Measurements from ENCODE around the gene RAB3B.

Gene RAB3B

GRCh38 chr1:51926171-51926812 is 64.2 kb downstream of the RAB3B start:
- no peak for TF ChIP-seq GATA2 (IDR thresholded peaks at IDR 0.05; ENCODE audit: low read depth, low read length)
- no peak for TF ChIP-seq GATA3 (IDR thresholded peaks at IDR 0.05; ENCODE audit: low read depth, low read length)

GRCh38 chr1:51924455-51924854 is 66.0 kb downstream of the RAB3B start:
- TF ChIP-seq GATA2 (IDR thresholded peaks at IDR 0.05; ENCODE audit: low read depth, low read length), result no peak
- no peak for TF ChIP-seq GATA3 (IDR thresholded peaks at IDR 0.05; ENCODE audit: low read depth, low read length)

- no peak for TF ChIP-seq GATA3 (IDR thresholded peaks at IDR 0.05; ENCODE audit: low read depth, low read length)
- TF ChIP-seq GATA2 (IDR thresholded peaks at IDR 0.05; ENCODE audit: low read depth, low read length), result no peak
Observed at GRCh38 chr1:51922040-51922439, 68.5 kb downstream of the RAB3B start.

GRCh38 chr1:51920130-51920529 is 70.4 kb downstream of the RAB3B start:
- TF ChIP-seq GATA3 (IDR thresholded peaks at IDR 0.05; ENCODE audit: low read depth, low read length) (no peak), GATA2 (IDR thresholded peaks at IDR 0.05; ENCODE audit: low read depth, low read length) (no peak)

GRCh38 chr1:51919684-51920083 is 70.8 kb downstream of the RAB3B start:
- TF ChIP-seq GATA3 (IDR thresholded peaks at IDR 0.05; ENCODE audit: low read depth, low read length), result no peak
- TF ChIP-seq GATA2 (IDR thresholded peaks at IDR 0.05; ENCODE audit: low read depth, low read length), result no peak

GRCh38 chr1:51916587-51917405 is 73.7 kb downstream of the RAB3B start:
- TF ChIP-seq GATA2 (IDR thresholded peaks at IDR 0.05; ENCODE audit: low read depth, low read length), result peak; percentile 91
- peak; percentile 55; the same call in 1 of the 2 replicates for TF ChIP-seq GATA3 (IDR thresholded peaks at IDR 0.05; ENCODE audit: low read depth, low read length)

GRCh38 chr1:51915951-51916350 is 74.5 kb downstream of the RAB3B start:
- no peak for TF ChIP-seq GATA2 (IDR thresholded peaks at IDR 0.05; ENCODE audit: low read depth, low read length)
- no peak for TF ChIP-seq GATA3 (IDR thresholded peaks at IDR 0.05; ENCODE audit: low read depth, low read length)

- TF ChIP-seq GATA2 (IDR thresholded peaks at IDR 0.05; ENCODE audit: low read depth, low read length) (no peak), GATA3 (IDR thresholded peaks at IDR 0.05; ENCODE audit: low read depth, low read length) (no peak)
Observed at GRCh38 chr1:51912881-51913280, 77.6 kb downstream of the RAB3B start.

GRCh38 chr1:51910221-51911000 is 80.1 kb downstream of the RAB3B start:
- no peak for TF ChIP-seq GATA3 (IDR thresholded peaks at IDR 0.05; ENCODE audit: low read depth, low read length)
- no peak for TF ChIP-seq GATA2 (IDR thresholded peaks at IDR 0.05; ENCODE audit: low read depth, low read length)

- TF ChIP-seq GATA2 (IDR thresholded peaks at IDR 0.05; ENCODE audit: low read depth, low read length) (no peak), GATA3 (IDR thresholded peaks at IDR 0.05; ENCODE audit: low read depth, low read length) (no peak)
Observed at GRCh38 chr1:51908499-51908898, 82.0 kb downstream of the RAB3B start.

GRCh38 chr1:51907079-51907702 is 83.3 kb downstream of the RAB3B start:
- TF ChIP-seq GATA3 (IDR thresholded peaks at IDR 0.05; ENCODE audit: low read depth, low read length), result no peak
- TF ChIP-seq GATA2 (IDR thresholded peaks at IDR 0.05; ENCODE audit: low read depth, low read length), result no peak

- no peak for TF ChIP-seq GATA3 (IDR thresholded peaks at IDR 0.05; ENCODE audit: low read depth, low read length)
- no peak for TF ChIP-seq GATA2 (IDR thresholded peaks at IDR 0.05; ENCODE audit: low read depth, low read length)
Observed at GRCh38 chr1:51906306-51907078, 84.0 kb downstream of the RAB3B start.

- no peak for TF ChIP-seq GATA3 (IDR thresholded peaks at IDR 0.05; ENCODE audit: low read depth, low read length)
- TF ChIP-seq GATA2 (IDR thresholded peaks at IDR 0.05; ENCODE audit: low read depth, low read length), result no peak
Observed at GRCh38 chr1:51902456-51902855, 88.0 kb downstream of the RAB3B start.
